WERI-Rb-1 (cell line): ENCODE measurements around the gene RAD51B.

Experiments used
- DNase-seq: peaks from one replicate; pipeline ENCODE4 v3.0.0-alpha.2; 2020
- H3K27ac ChIP-seq: fragments of 250-450 bp; sonication (Bioruptor Pico); 2 replicates; pipeline ENCODE4 v1.5.1; 2020; ENCODE audit warnings: mild to moderate bottlenecking, moderate library complexity
- H3K27me3 ChIP-seq: fragments of 250-450 bp; sonication (Bioruptor Pico); 2 replicates; pipeline ENCODE4 v1.5.1; 2021; ENCODE audit warnings: mild to moderate bottlenecking, low read depth, moderate library complexity; ENCODE audit not compliant: insufficient read depth, severe bottlenecking
- H3K36me3 ChIP-seq: fragments of 250-450 bp; sonication (Bioruptor Pico); 2 replicates; pipeline ENCODE4 v1.5.1; 2020; ENCODE audit warnings: mild to moderate bottlenecking, moderate library complexity
- H3K4me3 ChIP-seq: 2 replicates; pipeline ENCODE4 v1.5.1; 2011; ENCODE audit warnings: low read depth, mild to moderate bottlenecking, control low read depth, low read length
- H3K9me3 ChIP-seq: fragments of 250-450 bp; sonication (Bioruptor Pico); 2 replicates; pipeline ENCODE4 v1.5.1; 2021; ENCODE audit warnings: mild to moderate bottlenecking, moderate library complexity; ENCODE audit not compliant: severe bottlenecking
- TF ChIP-seq, protein P1 (sequence below): IDR thresholded peaks from 2 replicates; pipeline ENCODE4 v1.5.1; 2011; ENCODE audit warnings: low read depth, mild to moderate bottlenecking, control low read depth, inconsistent platforms, low read length

RAD51B gene

DNA sequence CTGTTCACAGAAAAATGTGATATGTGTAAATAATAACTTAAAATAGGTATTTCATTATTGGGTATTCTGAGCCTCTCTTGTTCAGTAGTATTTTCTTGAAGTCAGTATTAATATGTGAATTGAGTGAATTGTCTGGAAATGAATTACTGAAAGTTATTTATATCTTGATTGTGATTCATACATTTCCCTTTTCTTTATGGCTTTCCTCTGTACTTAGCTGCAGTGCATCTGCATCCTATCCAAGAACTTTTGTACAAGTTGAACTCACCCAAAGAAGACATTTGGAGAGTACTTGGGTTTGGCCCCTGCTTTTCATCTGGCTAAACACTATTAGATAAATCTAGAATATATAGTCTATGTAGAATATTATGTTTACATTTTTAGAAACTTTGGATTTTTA lies 326.0 kb downstream of the RAD51B start:
- H3K27me3 ChIP-seq = no peaks in the 10 kb centered on the region
- H3K36me3 ChIP-seq = no peaks in the 10 kb centered on the region
- DNase-seq = no peak
- no peaks in the 10 kb centered on the region for H3K9me3 ChIP-seq
- TF ChIP-seq, protein P1, sequence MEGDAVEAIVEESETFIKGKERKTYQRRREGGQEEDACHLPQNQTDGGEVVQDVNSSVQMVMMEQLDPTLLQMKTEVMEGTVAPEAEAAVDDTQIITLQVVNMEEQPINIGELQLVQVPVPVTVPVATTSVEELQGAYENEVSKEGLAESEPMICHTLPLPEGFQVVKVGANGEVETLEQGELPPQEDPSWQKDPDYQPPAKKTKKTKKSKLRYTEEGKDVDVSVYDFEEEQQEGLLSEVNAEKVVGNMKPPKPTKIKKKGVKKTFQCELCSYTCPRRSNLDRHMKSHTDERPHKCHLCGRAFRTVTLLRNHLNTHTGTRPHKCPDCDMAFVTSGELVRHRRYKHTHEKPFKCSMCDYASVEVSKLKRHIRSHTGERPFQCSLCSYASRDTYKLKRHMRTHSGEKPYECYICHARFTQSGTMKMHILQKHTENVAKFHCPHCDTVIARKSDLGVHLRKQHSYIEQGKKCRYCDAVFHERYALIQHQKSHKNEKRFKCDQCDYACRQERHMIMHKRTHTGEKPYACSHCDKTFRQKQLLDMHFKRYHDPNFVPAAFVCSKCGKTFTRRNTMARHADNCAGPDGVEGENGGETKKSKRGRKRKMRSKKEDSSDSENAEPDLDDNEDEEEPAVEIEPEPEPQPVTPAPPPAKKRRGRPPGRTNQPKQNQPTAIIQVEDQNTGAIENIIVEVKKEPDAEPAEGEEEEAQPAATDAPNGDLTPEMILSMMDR = no peak
- no peak overlapping the region for H3K27ac ChIP-seq
- no peak overlapping the region for H3K4me3 ChIP-seq

DNA sequence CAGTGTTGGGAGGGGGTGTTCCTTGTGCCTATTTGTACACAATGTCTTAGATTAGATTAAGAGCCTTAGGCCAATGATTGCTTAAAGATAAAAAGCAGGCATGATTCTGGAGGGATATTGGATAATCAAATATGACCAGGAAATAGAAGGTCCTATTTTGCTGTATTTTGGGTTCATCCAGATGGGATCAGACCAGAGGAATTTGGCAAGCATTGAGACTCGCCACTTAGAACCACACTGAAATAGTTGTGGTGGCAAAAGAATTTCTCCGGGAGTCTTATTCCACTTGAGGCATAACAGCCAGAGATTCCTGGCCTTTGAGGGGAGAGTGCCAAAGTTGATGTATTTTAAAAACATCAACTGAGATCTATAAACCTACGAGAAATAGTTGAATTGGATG lies 327.2 kb downstream of the RAD51B start:
- TF ChIP-seq, protein P1 = no peak
- no peak for DNase-seq
- no peaks in the 10 kb centered on the region for H3K36me3 ChIP-seq
- no peak overlapping the region for H3K27ac ChIP-seq
- no peak overlapping the region for H3K4me3 ChIP-seq
- no peaks in the 10 kb centered on the region for H3K9me3 ChIP-seq
- no peaks in the 10 kb centered on the region for H3K27me3 ChIP-seq

DNA sequence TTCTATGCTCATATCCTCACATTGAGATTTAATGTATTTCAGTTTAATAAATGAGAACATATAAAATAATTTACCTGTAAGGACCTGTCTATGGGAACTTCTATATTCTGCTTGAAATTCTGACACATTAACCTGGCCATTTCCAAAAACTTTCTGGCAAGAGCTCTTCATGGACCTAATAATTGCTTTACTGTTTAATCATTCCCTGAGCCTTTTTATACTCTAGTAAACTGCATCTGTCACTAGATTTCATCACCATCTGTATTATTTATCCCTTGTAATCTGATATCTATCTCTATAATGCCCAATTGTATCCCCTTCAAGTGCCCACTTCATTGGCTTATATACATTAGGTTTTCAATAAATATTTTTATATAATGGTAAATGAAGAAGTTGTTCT lies 327.7 kb downstream of the RAD51B start:
- H3K4me3 ChIP-seq = no peak overlapping the region
- H3K36me3 ChIP-seq = no peaks in the 10 kb centered on the region
- no peak for DNase-seq
- no peak overlapping the region for H3K27ac ChIP-seq
- no peaks in the 10 kb centered on the region for H3K9me3 ChIP-seq
- TF ChIP-seq, protein P1 = no peak
- H3K27me3 ChIP-seq = no peaks in the 10 kb centered on the region

DNA sequence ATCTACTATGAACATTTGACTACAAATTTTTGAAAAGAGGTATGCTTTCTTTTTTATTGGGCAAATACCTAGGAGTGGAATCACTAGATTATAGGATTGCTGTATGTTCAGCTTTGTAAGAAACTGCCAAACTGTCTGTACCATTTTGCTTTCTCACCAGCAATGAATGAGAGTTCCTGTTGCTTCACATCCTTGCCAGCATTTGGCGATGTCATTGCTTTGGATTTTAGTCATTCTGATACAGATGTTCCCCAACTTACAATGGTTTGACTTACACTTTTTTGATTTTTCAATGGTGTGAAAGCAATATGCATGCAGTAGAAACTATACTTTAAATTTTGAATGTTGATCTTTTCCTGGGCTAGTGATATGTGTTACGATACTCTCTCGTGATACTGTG lies 328.7 kb downstream of the RAD51B start:
- H3K27me3 ChIP-seq = no peaks in the 10 kb centered on the region
- H3K27ac ChIP-seq = no peak overlapping the region
- H3K9me3 ChIP-seq = no peaks in the 10 kb centered on the region
- no peaks in the 10 kb centered on the region for H3K36me3 ChIP-seq
- TF ChIP-seq, protein P1 = no peak
- H3K4me3 ChIP-seq = no peak overlapping the region
- no peak for DNase-seq

DNA sequence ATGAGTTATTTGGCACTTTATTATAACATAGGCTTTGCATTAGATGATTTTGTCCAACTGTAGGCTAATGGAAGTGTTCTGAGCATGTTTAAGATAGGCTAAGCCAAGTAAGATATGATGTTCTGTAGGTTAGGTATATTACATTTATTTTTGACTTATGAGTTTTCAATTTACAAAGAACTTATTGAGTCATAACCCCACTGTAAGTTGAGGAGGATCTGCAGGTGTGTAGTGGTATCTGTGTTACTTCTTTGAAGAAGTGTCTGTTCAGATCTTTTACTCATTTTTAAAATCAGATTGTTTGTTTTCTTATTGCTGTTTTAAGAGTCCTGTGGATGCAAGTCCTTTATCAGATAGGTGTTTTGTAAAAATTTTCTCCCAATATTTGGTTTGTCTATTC lies 329.2 kb downstream of the RAD51B start:
- Histone ChIP-seq H3K36me3 (no peaks in the 10 kb centered on the region), H3K4me3 (no peak overlapping the region), H3K9me3 (no peaks in the 10 kb centered on the region), H3K27me3 (no peaks in the 10 kb centered on the region), H3K27ac (no peak overlapping the region)
- TF ChIP-seq, protein P1 = no peak
- no peak for DNase-seq

DNA sequence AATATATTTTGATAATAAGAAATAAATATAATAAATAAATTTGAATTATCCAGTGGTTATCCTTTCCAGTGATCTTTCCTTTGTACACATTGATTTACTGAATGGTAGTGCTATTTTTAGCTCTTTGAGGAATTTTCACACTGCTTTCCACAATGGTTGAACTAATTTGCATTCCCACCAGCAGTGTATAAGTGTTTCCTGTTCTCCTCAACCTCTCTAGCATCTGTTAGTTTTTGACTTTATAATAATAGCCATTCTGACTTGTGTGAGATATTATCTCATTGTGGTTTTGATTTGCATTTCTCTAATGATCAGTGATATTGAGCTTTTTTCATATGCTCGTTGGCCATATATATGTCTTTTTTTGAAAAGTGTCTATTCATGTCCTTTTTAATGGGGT lies 333.7 kb downstream of the RAD51B start:
- no peak overlapping the region for H3K4me3 ChIP-seq
- H3K36me3 ChIP-seq = no peaks in the 10 kb centered on the region
- H3K27ac ChIP-seq = no peak overlapping the region
- H3K27me3 ChIP-seq = no peaks in the 10 kb centered on the region
- DNase-seq = no peak
- TF ChIP-seq, protein P1 = no peak
- H3K9me3 ChIP-seq = no peaks in the 10 kb centered on the region
